ENCODE results near the gene HNRNPM.
"Not testable (repeated sequence)": the region's sequence is repeated elsewhere in the genome, so short reads cannot be mapped to it uniquely, and the experiment has no call there.

DNA sequence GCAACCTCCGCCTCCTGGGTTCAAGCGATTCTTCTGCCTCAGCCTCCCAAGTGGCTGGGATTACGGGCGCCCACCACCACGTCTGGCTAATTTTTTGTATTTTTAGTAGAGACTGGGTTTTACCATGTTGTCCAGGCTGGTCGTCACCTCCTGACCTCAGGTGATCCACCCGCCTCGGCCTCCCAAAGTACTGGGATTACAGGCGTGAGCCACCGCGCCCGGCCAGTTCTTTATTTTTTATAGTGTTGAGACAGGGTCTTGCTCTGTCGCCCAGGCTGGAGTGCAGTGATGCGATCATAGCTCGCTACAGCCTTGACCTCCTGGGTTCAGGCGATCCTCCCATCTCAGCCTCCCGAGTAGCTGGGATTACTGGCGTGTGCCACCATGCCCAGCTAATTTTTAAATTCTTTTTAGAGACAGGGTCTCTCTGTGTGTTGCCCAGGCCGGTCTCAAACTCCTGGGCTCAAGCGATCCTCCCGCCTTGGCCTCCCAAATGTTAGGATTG, 69.8 kb downstream of the HNRNPM start:
- TF ChIP-seq, protein P1, sequence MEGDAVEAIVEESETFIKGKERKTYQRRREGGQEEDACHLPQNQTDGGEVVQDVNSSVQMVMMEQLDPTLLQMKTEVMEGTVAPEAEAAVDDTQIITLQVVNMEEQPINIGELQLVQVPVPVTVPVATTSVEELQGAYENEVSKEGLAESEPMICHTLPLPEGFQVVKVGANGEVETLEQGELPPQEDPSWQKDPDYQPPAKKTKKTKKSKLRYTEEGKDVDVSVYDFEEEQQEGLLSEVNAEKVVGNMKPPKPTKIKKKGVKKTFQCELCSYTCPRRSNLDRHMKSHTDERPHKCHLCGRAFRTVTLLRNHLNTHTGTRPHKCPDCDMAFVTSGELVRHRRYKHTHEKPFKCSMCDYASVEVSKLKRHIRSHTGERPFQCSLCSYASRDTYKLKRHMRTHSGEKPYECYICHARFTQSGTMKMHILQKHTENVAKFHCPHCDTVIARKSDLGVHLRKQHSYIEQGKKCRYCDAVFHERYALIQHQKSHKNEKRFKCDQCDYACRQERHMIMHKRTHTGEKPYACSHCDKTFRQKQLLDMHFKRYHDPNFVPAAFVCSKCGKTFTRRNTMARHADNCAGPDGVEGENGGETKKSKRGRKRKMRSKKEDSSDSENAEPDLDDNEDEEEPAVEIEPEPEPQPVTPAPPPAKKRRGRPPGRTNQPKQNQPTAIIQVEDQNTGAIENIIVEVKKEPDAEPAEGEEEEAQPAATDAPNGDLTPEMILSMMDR (IDR thresholded peaks at IDR 0.05; ENCODE audit: borderline replicate concordance, extremely low read depth, low read length, poor library complexity, severe bottlenecking) = not testable (repeated sequence)
- TF ChIP-seq EZH2 (IDR thresholded peaks at IDR 0.05; ENCODE audit: borderline replicate concordance, low read depth, low read length, severe bottlenecking) = not testable (repeated sequence)
